HG02759 (cell line): ENCODE measurements around the gene BOC.

Experiments used
- ATAC-seq: cut with Tn5 transposase; IDR thresholded peaks from one replicate; pipeline ENCODE4 v1.9.1; 2021; ENCODE audit warnings: mild to moderate bottlenecking, moderate library complexity; ENCODE audit not compliant: unreplicated experiment

BOC gene

GRCh38 chr3:113268942-113269341, 57.6 kb downstream of the BOC start:
- ATAC-seq: no peak

GRCh38 chr3:113269661-113270060, 58.3 kb downstream of the BOC start:
- no peak for ATAC-seq

GRCh38 chr3:113270068-113270467, 58.7 kb downstream of the BOC start:
- ATAC-seq: no peak

GRCh38 chr3:113270786-113271185, 59.4 kb downstream of the BOC start:
- ATAC-seq: no peak

GRCh38 chr3:113271189-113271588, 59.8 kb downstream of the BOC start:
- ATAC-seq: no peak

GRCh38 chr3:113271594-113272384, 60.4 kb downstream of the BOC start:
- ATAC-seq: no peak

GRCh38 chr3:113272385-113272779, 61.0 kb downstream of the BOC start:
- no peak for ATAC-seq

- no peak for ATAC-seq
Observed at GRCh38 chr3:113273011-113273410, 61.7 kb downstream of the BOC start.

- ATAC-seq: no peak
Observed at GRCh38 chr3:113273604-113274378, 62.4 kb downstream of the BOC start.

- ATAC-seq: no peak
Observed at GRCh38 chr3:113274425-113275257, 63.3 kb downstream of the BOC start.

GRCh38 chr3:113275258-113275556, 63.9 kb downstream of the BOC start:
- no peak for ATAC-seq

- ATAC-seq: no peak
Observed at GRCh38 chr3:113275583-113275928, 64.2 kb downstream of the BOC start.

- ATAC-seq: peak; percentile 69
Observed at GRCh38 chr3:113275929-113276750, 64.8 kb downstream of the BOC start.

GRCh38 chr3:113276751-113277080, 65.4 kb downstream of the BOC start:
- ATAC-seq: no peak

GRCh38 chr3:113277414-113277813, 66.1 kb downstream of the BOC start:
- ATAC-seq: peak; percentile 33

- ATAC-seq: no peak
Observed at GRCh38 chr3:113277941-113278598, 66.7 kb downstream of the BOC start.

GRCh38 chr3:113278599-113278955, 67.2 kb downstream of the BOC start:
- ATAC-seq: no peak

GRCh38 chr3:113279686-113280085, 68.3 kb downstream of the BOC start:
- no peak for ATAC-seq

GRCh38 chr3:113283306-113283705, 71.9 kb downstream of the BOC start:
- ATAC-seq: no peak

- no peak for ATAC-seq
Observed at GRCh38 chr3:113284453-113285050, 73.2 kb downstream of the BOC start.
